Activated CD4-positive, alpha-beta T cell treated with anti-CD3 and anti-CD28 coated beads for 1 hour (primary cell): Measurements from ENCODE around the gene IDUA.

Experiments
- DNase-seq: peaks from one replicate; pipeline ENCODE4 v3.0.0-alpha.2; 2020

Gene IDUA

GRCh38 chr4:1001561-1002130 is 14.8 kb downstream of the IDUA start:
- no peak for DNase-seq

GRCh38 chr4:1002131-1002630 is 15.3 kb downstream of the IDUA start:
- no peak for DNase-seq

GRCh38 chr4:1002631-1003251 is 15.9 kb downstream of the IDUA start:
- no peak for DNase-seq

- no peak for DNase-seq
Measured at GRCh38 chr4:1003271-1004070, 16.6 kb downstream of the IDUA start.

GRCh38 chr4:1004071-1004418 is 17.2 kb downstream of the IDUA start:
- no peak for DNase-seq

- no peak for DNase-seq
Measured at GRCh38 chr4:1004557-1005485, 18.0 kb downstream of the IDUA start.

GRCh38 chr4:1006856-1007255 is 20.0 kb downstream of the IDUA start:
- DNase-seq, result no peak

- peak; percentile 26 for DNase-seq
Measured at GRCh38 chr4:1008840-1009541, 22.1 kb downstream of the IDUA start.

GRCh38 chr4:1009542-1010394 is 22.9 kb downstream of the IDUA start:
- peak; percentile 67 for DNase-seq

GRCh38 chr4:1010395-1011021 is 23.7 kb downstream of the IDUA start:
- DNase-seq, result peak; percentile 37

- DNase-seq, result peak; percentile 88
Measured at GRCh38 chr4:1011022-1011665, 24.3 kb downstream of the IDUA start, which contains the start of gene FGFRL1. TSS of gene FGFRL1 (plus strand) at chr4:1011626. CDS start at chr4:1012486, 860 bp downstream.

- no peak for DNase-seq
Measured at GRCh38 chr4:1011666-1012033, 24.8 kb downstream of the IDUA start.

GRCh38 chr4:1012034-1012739 is 25.3 kb downstream of the IDUA start:
- no peak for DNase-seq

GRCh38 chr4:1013225-1014073 is 26.6 kb downstream of the IDUA start:
- DNase-seq, result no peak

- DNase-seq, result no peak
Measured at GRCh38 chr4:1014291-1015167, 27.7 kb downstream of the IDUA start.

GRCh38 chr4:1015179-1015578 is 28.3 kb downstream of the IDUA start:
- DNase-seq, result no peak

- no peak for DNase-seq
Measured at GRCh38 chr4:1015746-1016145, 28.9 kb downstream of the IDUA start.

GRCh38 chr4:1017211-1017610 is 30.4 kb downstream of the IDUA start:
- no peak for DNase-seq
